Inflammatory macrophage treated with lipopolysaccharide for 4 hours (primary cell): ENCODE measurements around the gene IL12B.
"Not testable (repeated sequence)": the region's sequence is repeated elsewhere in the genome, so short reads cannot be mapped to it uniquely, and the experiment has no call there.

Experiments
- DNase-seq: peaks from one replicate; pipeline ENCODE4 v3.0.0-alpha.2; 2020

The IL12B gene

DNA sequence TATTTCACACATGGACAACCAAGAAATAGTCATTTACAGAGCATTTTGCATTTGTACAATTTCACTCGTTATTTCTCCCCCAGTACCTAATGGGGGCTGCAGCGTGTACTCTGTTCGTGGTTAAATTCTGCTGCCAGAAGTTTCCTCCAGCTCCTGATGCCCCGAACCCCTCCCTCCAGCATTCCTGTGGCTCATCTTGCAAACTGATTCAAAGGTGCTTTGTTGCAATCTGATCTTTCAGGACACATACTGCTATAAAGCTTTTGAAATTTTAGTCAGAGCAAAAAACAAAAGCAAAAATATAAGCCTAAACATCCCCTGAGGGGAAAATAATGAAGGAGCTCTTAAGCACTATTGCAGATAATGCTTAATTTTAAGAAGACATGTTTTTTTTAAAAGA, 39.5 kb downstream of the IL12B start:
- DNase-seq = no peak

DNA sequence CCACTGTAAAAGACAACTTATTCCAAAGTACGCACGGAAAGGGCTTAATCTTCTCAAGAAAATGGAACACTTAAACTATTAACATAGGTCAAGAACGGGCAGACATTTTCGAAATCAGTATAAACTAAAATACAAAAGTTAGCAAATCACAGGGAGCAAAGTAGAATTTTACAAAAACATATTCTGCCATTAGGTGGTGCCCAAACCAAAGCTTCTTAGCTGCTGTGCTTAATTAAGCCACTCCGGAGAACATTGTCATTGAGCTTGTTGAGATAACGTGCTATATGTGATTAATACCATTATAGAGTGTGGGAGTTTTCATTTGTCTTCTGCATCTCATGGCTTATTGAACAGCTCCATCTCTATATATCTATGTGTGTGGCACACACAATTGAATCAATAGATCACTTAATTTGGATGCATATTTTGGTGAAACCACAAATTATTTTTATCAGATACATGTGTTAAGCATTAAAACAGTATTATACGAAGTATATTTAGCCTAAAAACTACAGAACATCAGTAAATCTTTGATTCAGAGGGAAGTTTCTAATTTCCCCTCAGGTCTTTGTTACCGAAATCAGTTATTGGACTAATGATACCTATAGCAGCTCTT, 43.8 kb downstream of the IL12B start:
- peak; percentile 69 for DNase-seq

DNA sequence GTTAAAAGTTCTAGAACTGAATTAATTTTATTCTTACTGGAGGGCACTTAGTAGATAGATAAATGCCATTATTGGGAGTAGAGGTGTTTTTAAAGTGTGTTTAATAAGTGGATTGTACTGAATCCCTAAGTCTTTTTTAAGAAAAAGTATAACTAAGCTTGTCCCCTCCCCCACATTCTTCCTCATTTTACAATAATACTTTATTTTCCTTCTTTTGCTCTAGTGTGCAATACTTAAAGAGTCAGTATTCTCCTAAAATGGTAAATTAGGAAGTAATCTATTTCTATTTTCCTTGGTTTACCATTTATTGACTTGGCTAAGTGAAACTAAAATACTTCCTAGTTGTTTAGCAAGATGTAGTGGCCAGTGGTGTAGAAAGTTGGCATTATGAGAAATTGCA, 55.6 kb downstream of the IL12B start:
- peak; percentile 50 for DNase-seq

DNA sequence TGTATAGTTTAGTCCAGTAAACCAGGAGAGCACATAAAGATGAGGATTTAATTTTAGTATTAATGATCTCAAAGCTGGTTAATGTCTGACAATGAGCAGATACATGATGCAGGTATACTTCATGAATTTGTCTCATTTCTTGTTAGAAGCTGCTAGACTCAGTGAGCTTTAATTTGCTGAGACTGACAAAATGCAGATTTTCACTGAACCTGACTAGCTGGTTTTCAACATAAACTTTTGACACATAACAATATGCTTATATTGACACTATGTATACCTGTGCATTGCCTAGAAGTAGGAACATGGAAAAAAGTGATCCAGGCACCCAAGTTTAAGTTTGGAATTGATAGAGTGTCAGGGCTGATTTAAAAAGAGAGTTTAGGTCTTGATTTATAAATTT, 56.4 kb downstream of the IL12B start:
- DNase-seq = no peak

DNA sequence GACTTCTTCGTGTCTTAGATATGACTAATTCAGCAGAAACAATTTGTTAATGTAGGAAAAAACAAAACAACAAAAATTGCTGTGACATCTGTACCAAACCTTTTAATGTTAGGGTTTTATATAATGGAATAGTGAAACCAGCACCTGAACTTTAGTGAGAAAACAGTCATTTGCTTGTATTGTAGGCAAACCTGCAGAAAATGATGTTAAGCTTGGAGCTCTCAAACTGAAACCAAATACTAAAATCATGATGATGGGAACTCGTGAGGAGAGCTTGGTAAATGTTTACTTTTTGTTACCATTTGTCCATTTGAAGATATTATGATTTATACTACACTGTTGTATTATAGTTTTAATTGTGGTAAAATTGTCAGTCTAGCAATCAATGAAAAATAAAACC, 60.6 kb downstream of the IL12B start:
- no peak for DNase-seq

DNA sequence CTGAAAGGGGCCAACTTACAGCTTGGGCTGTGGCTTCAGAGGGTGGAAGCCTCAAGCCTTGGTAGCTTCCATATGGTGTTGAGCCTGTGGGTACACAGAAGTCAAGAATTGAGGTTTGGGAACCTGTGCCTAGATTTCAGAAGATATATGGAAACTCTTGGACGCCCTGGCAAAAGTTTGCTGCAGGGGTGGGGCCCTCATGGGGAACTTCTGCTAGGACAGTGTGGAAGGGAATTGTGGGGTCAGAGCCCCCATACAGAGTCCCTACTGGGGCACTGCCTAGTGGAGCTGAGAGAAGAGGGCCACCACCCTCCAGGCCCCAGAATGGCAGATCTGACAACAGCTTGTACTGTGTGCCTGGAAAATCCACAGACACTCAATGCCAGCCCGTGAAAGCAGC, 63.5 kb downstream of the IL12B start:
- DNase-seq = not testable (repeated sequence)
